SK-N-MC (cell line): Measurements from ENCODE around the gene PCNX4.

Source experiments
- EZH2 ChIP-seq: fragments of 200-600 bp; sonication (generic); IDR thresholded peaks from one replicate; pipeline ENCODE4 v1.6.1; 2017; ENCODE audit warnings: antibody characterized with exemption
- FOXP2 ChIP-seq: optimal IDR thresholded peaks from 2 replicates; pipeline ENCODE3; 2011; ENCODE audit warnings: mild to moderate bottlenecking, moderate library complexity; ENCODE audit not compliant: insufficient read depth; ENCODE audit errors: extremely low read length, control extremely low read depth
- POLR2AphosphoS5 ChIP-seq: IDR thresholded peaks from 2 replicates; pipeline ENCODE4 v1.6.1; 2012; ENCODE audit warnings: mild to moderate bottlenecking, low read depth, low read length, borderline replicate concordance

GRCh38 chr14:60178820-60179219 is 87.1 kb downstream of the PCNX4 start:
- TF ChIP-seq POLR2AphosphoS5 (no peak), EZH2 (no peak), FOXP2 (no peak)
